D721Med (cell line): Measurements from ENCODE around the gene BCAS2.

ENCODE experiments used
- DNase-seq: peaks from one replicate; pipeline ENCODE4 v3.0.0; 2011; ENCODE audit warnings: low spot score; ENCODE audit not compliant: insufficient read length
- FAIRE-seq: peaks from 2 replicates; lab custom pipeline; 2011; peaks lifted over from hg19 to GRCh38; lab: Jason Lieb, UNC
- TF ChIP-seq, protein P1 (sequence below): IDR thresholded peaks from 2 replicates; pipeline ENCODE4 v1.5.1; 2012; ENCODE audit warnings: mild to moderate bottlenecking, control low read depth; ENCODE audit not compliant: insufficient read depth; ENCODE audit errors: missing control alignments

Gene BCAS2

GRCh38 chr1:114609826-114610225 is 28.4 kb upstream of the BCAS2 start:
- DNase-seq (no peak), FAIRE-seq (no peak)
- TF ChIP-seq, protein P1, sequence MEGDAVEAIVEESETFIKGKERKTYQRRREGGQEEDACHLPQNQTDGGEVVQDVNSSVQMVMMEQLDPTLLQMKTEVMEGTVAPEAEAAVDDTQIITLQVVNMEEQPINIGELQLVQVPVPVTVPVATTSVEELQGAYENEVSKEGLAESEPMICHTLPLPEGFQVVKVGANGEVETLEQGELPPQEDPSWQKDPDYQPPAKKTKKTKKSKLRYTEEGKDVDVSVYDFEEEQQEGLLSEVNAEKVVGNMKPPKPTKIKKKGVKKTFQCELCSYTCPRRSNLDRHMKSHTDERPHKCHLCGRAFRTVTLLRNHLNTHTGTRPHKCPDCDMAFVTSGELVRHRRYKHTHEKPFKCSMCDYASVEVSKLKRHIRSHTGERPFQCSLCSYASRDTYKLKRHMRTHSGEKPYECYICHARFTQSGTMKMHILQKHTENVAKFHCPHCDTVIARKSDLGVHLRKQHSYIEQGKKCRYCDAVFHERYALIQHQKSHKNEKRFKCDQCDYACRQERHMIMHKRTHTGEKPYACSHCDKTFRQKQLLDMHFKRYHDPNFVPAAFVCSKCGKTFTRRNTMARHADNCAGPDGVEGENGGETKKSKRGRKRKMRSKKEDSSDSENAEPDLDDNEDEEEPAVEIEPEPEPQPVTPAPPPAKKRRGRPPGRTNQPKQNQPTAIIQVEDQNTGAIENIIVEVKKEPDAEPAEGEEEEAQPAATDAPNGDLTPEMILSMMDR: no peak

GRCh38 chr1:114609026-114609425 is 27.6 kb upstream of the BCAS2 start:
- TF ChIP-seq, protein P1: no peak
- FAIRE-seq: no peak
- no peak for DNase-seq

GRCh38 chr1:114607223-114607622 is 25.8 kb upstream of the BCAS2 start:
- FAIRE-seq (no peak), DNase-seq (no peak)
- TF ChIP-seq, protein P1: no peak

- DNase-seq: no peak
- TF ChIP-seq, protein P1: no peak
- FAIRE-seq: no peak
Observed at GRCh38 chr1:114597949-114598348, 16.5 kb upstream of the BCAS2 start.

- no peak for FAIRE-seq
Observed at GRCh38 chr1:114595602-114596001, 14.2 kb upstream of the BCAS2 start.

DNA sequence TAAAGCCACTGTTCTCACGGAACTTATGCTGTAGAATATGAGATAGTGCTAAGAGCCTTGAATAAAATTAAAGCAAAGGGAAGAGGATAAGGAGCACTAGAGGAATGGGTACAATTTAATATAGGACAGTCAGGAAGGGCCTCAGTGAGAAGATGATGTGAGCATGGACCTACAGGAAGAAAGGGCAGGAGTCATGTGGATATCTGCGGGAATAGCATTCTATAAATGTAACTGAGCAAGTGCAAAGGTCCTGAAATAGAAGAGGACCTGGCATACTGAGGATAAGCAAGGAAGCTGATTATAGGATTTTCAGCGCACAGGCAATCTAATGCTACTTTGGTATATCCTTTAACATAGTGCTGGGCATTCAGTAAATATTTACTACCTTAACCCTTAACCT is 12.6 kb upstream of the BCAS2 start:
- FAIRE-seq: peak; percentile 73
- DNase-seq: no peak
- TF ChIP-seq, protein P1: no peak

More at GRCh38 chr1:114595602-114596001, 14.2 kb upstream of the BCAS2 start:
- TF ChIP-seq, protein P1: no peak
- DNase-seq: no peak

GRCh38 chr1:114589122-114589521 is 7.7 kb upstream of the BCAS2 start:
- FAIRE-seq (no peak), DNase-seq (no peak)
- TF ChIP-seq, protein P1: no peak
